Activated CD4-positive, CD25-positive, alpha-beta regulatory T cell treated with anti-CD3 and anti-CD28 coated beads, Interleukin-2, amount 50 U/mL, for 24 hours (primary cell): Measurements from ENCODE around the gene MCUR1.
"Not testable (repeated sequence)": the region's sequence is repeated elsewhere in the genome, so short reads cannot be mapped to it uniquely, and the experiment has no call there.

Experiments used
- ATAC-seq, 2 donors: fragments of 150-1000 bp; cut with Tn5 transposase; one replicate each; pipeline ENCODE4 v1.10.0; 2021; ENCODE audit warnings: mild to moderate bottlenecking in 1 of 2, moderate library complexity in 1 of 2

The MCUR1 gene

GRCh38 chr6:13828656-13829301 is 14.4 kb upstream of the MCUR1 start:
- not testable (repeated sequence) for ATAC-seq

- no peak for ATAC-seq
These were observed 12.7 kb upstream of the MCUR1 start for GRCh38 chr6:13827032-13827431.

- ATAC-seq: no peak
These were observed 11.5 kb upstream of the MCUR1 start for GRCh38 chr6:13825871-13826270.

- no peak for ATAC-seq
These were observed 4.0 kb upstream of the MCUR1 start for GRCh38 chr6:13818341-13818740.

- no peak for ATAC-seq
These were observed 700 bp upstream of the MCUR1 start for GRCh38 chr6:13814938-13815575.

GRCh38 chr6:13813621-13814175 is 659 bp downstream of the MCUR1 start:
- peak in 1 of 2 donors; percentile 2 for ATAC-seq

GRCh38 chr6:13813026-13813425 is 1.3 kb downstream of the MCUR1 start:
- no peak for ATAC-seq

- no peak for ATAC-seq
These were observed 2.1 kb downstream of the MCUR1 start for GRCh38 chr6:13812359-13812642.

GRCh38 chr6:13811627-13812358 is 2.6 kb downstream of the MCUR1 start:
- ATAC-seq: no peak

GRCh38 chr6:13810688-13811446 is 3.5 kb downstream of the MCUR1 start:
- no peak for ATAC-seq

- ATAC-seq: no peak
These were observed 5.6 kb downstream of the MCUR1 start for GRCh38 chr6:13808801-13809200.

- no peak for ATAC-seq
These were observed 6.7 kb downstream of the MCUR1 start for GRCh38 chr6:13807696-13808095.

- ATAC-seq: no peak
These were observed 10.8 kb downstream of the MCUR1 start for GRCh38 chr6:13803581-13803980.

- no peak for ATAC-seq
These were observed 13.7 kb downstream of the MCUR1 start for GRCh38 chr6:13800615-13801014.

- no peak for ATAC-seq
These were observed 17.6 kb downstream of the MCUR1 start for GRCh38 chr6:13796781-13797180.

- peak; percentile 95 to 99 for ATAC-seq
These were observed 19.2 kb downstream of the MCUR1 start for GRCh38 chr6:13795041-13795750.

- ATAC-seq: no peak
These were observed 20.2 kb downstream of the MCUR1 start for GRCh38 chr6:13794184-13794583.

- no peak for ATAC-seq
These were observed 24.6 kb downstream of the MCUR1 start for GRCh38 chr6:13789746-13790145.

- ATAC-seq: peak; percentile 35 to 38
These were observed 25.5 kb downstream of the MCUR1 start for GRCh38 chr6:13788820-13789219.

- peak; percentile 32 to 65 for ATAC-seq
These were observed 27.2 kb downstream of the MCUR1 start for GRCh38 chr6:13787137-13787536.

GRCh38 chr6:13780162-13780561 is 34.2 kb downstream of the MCUR1 start:
- not testable (repeated sequence) for ATAC-seq

GRCh38 chr6:13778028-13778427 is 36.3 kb downstream of the MCUR1 start:
- ATAC-seq: no peak
